Stimulated activated CD4-positive, alpha-beta T cell treated with anti-CD3 and anti-CD28 coated beads, Interleukin-4, amount 100 ng/mL, for 4 hours (primary cell): Measurements from ENCODE around the gene NKX1-2.

Experiments used
- DNase-seq, 2 experiments: peaks; one replicate each; pipeline ENCODE4 v3.0.0-alpha.2; 2020

Gene NKX1-2

GRCh38 chr10:124450012-124450782, at the start of gene NKX1-2:
NKX1-2 (minus strand) TSS chr10:124450035; CDS start chr10:124449943, 92 bp downstream.
- no peak for DNase-seq

GRCh38 chr10:124498056-124498455, 48.2 kb upstream of the NKX1-2 start:
- no peak for DNase-seq

- no peak for DNase-seq
Measured at GRCh38 chr10:124497196-124497881, 47.5 kb upstream of the NKX1-2 start.

GRCh38 chr10:124496620-124497019, 46.8 kb upstream of the NKX1-2 start:
- no peak for DNase-seq

GRCh38 chr10:124496150-124496549, 46.3 kb upstream of the NKX1-2 start:
- no peak for DNase-seq

- no peak for DNase-seq
Measured at GRCh38 chr10:124495725-124496124, 45.9 kb upstream of the NKX1-2 start.

GRCh38 chr10:124495162-124495561, 45.3 kb upstream of the NKX1-2 start:
- no peak for DNase-seq

GRCh38 chr10:124494046-124494807, 44.4 kb upstream of the NKX1-2 start:
- no peak for DNase-seq

GRCh38 chr10:124493214-124493882, 43.5 kb upstream of the NKX1-2 start:
- no peak for DNase-seq

GRCh38 chr10:124492266-124492665, 42.4 kb upstream of the NKX1-2 start:
- DNase-seq, result no peak

- DNase-seq, result no peak
Measured at GRCh38 chr10:124491105-124491504, 41.3 kb upstream of the NKX1-2 start.

GRCh38 chr10:124486635-124487034, 36.8 kb upstream of the NKX1-2 start:
- no peak for DNase-seq

GRCh38 chr10:124484661-124485060, 34.8 kb upstream of the NKX1-2 start:
- DNase-seq, result no peak

GRCh38 chr10:124484031-124484430, 34.2 kb upstream of the NKX1-2 start:
- DNase-seq, result no peak

GRCh38 chr10:124482876-124483275, 33.0 kb upstream of the NKX1-2 start:
- DNase-seq, result no peak

GRCh38 chr10:124482236-124482800, 32.5 kb upstream of the NKX1-2 start:
- DNase-seq, result no peak

- no peak for DNase-seq
Measured at GRCh38 chr10:124481717-124482116, 31.9 kb upstream of the NKX1-2 start.

- DNase-seq, result no peak
Measured at GRCh38 chr10:124480860-124481259, 31.0 kb upstream of the NKX1-2 start.

GRCh38 chr10:124478515-124478914, 28.7 kb upstream of the NKX1-2 start:
- DNase-seq, result no peak

- DNase-seq, result no peak
Measured at GRCh38 chr10:124477614-124478363, 28.0 kb upstream of the NKX1-2 start.

- no peak for DNase-seq
Measured at GRCh38 chr10:124476043-124476725, 26.3 kb upstream of the NKX1-2 start.
